Coronary artery (tissue), 2 donors: ENCODE measurements around the gene SLC5A1.
"Not testable (repeated sequence)": the region's sequence is repeated elsewhere in the genome, so short reads cannot be mapped to it uniquely, and the experiment has no call there.

Source experiments
- DNase-seq: peaks from one replicate; pipeline ENCODE4 v3.0.0-alpha.2; 2017; ENCODE audit warnings: low spot score
- H3K27ac ChIP-seq, 2 donors: fragments of 200-600 bp; sonication (generic); one replicate each; pipeline ENCODE4 v1.5.1; 2016 to 2019
- H3K4me3 ChIP-seq: fragments of 200-600 bp; sonication (generic); 2 replicates; pipeline ENCODE4 v1.5.1; 2016; ENCODE audit warnings: mild to moderate bottlenecking, moderate library complexity
- TF ChIP-seq, protein P1 (sequence below): fragments of 200-600 bp; sonication (generic); IDR thresholded peaks from one replicate; pipeline ENCODE4 v1.5.1; 2019; ENCODE audit warnings: antibody characterized with exemption

Gene SLC5A1

DNA sequence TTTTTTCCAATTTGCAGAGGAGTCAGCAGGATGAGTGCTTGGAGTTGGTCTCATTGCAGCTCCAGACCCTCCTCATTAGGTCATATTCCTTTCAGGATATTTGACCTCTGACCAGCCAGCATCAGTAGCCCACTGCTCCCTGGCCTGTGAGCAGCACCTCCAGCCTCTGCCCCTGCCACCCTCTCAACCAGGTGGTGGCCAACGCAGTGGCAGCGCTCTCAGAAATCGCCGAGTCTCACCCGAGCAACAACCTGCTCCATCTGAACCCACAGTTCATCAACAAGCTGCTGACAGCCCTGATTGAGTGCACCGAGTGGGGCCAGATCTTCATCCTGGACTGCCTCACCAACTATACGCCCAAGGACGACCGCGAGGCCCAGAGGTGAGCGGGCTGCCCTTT lies 89.1 kb downstream of the SLC5A1 start:
- no peak for DNase-seq
- Histone ChIP-seq H3K27ac (no peak overlapping the region), H3K4me3 (no peak overlapping the region)
- TF ChIP-seq, protein P1, sequence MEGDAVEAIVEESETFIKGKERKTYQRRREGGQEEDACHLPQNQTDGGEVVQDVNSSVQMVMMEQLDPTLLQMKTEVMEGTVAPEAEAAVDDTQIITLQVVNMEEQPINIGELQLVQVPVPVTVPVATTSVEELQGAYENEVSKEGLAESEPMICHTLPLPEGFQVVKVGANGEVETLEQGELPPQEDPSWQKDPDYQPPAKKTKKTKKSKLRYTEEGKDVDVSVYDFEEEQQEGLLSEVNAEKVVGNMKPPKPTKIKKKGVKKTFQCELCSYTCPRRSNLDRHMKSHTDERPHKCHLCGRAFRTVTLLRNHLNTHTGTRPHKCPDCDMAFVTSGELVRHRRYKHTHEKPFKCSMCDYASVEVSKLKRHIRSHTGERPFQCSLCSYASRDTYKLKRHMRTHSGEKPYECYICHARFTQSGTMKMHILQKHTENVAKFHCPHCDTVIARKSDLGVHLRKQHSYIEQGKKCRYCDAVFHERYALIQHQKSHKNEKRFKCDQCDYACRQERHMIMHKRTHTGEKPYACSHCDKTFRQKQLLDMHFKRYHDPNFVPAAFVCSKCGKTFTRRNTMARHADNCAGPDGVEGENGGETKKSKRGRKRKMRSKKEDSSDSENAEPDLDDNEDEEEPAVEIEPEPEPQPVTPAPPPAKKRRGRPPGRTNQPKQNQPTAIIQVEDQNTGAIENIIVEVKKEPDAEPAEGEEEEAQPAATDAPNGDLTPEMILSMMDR = no peak

GRCh38 chr22:32132783-32133182 lies 89.7 kb downstream of the SLC5A1 start:
- no peak overlapping the region for H3K27ac ChIP-seq
- DNase-seq = no peak
- H3K4me3 ChIP-seq = no peak overlapping the region
- TF ChIP-seq, protein P1 = no peak

DNA sequence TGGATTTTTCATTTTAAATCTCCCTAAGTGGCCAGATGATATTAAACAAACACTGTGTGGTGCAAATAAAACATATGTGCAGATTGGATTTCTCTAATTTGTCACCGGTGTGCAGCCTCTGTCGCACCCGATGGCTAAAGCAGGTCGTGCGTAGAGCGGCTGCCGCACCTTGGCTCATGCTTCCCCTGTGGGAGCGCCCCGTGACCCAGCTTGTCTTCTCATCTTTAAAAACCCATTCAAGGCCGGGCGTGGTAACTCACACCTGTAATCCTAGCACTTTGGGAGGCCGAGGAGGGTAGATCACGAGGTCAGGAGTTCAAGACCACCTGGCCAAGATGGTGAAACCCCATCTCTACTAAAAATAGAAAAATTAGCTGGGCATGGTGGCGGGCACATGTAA lies 91.7 kb downstream of the SLC5A1 start:
- not testable (repeated sequence) for DNase-seq, H3K4me3 ChIP-seq, H3K27ac ChIP-seq

- not testable (repeated sequence) for DNase-seq, H3K27ac ChIP-seq, H3K4me3 ChIP-seq
Measured at GRCh38 chr22:32135958-32136357, 92.9 kb downstream of the SLC5A1 start.

DNA sequence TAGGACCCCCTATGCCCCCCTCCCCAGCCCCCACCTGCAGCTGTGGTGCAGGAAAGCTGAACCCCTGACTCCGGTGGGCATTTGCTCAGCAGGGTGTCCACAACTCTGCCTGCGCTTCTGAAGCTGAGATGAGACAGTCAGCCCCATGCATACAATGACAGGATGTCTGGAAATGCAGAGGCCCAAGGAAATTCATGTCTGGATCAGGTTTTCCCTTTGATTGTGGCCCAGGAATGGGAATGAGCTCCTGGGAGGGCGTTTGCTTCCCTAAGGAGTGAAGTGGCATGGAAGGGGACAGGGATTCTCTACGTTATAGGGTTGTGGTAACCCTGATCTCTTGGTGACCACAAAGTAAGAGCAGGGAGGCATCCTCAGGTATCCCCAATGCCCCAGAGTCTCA lies 93.8 kb downstream of the SLC5A1 start:
- H3K4me3 ChIP-seq, DNase-seq, H3K27ac ChIP-seq: not testable (repeated sequence)

DNA sequence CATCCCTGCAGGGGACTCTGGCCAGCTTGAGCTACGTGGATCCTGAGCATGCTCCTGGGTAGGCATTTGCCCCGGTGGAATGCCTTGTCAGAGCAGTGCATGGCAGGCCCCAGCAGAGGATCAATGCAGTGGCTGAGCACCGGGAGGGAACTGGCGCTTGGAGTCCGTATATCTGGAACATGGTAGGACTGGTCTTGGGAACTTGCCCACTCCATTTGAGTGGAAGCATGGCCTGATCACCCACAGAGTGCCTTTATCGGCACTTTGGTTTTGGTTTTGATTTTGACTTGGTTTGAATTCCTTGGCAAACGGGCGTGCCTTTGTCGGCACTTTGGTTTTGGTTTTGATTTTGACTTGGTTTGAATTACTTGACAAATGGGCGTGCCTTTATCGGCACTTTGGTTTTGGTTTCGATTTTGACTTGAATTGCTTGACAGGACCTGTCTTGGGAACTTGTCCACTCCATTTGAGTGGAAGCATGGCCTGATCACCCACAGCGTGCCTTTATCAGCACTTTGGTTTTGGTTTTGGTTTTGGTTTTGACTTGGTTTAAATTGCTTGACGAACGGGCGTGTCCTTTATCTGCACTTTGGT lies 94.8 kb downstream of the SLC5A1 start:
- not testable (repeated sequence) for H3K27ac ChIP-seq, DNase-seq
- peak overlapping the region; percentile 38 for H3K4me3 ChIP-seq

DNA sequence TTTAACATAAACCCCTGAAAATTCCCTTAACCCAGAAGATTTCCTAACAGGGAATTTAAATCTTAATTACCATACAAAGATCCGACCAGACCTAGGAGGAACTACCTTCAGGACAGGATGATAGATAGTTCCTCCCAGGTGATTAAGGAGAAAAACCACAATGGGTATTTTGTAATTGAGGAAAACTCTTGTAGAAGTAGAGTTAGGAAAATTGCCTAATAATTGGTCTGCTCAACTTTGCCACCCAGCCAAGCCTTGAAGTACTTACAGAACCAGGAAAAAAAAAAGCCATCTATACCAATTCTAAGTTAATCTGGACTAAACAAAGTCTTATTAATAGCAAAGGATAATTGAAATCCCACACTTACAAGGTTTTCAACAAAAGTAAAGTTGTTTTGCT lies 95.5 kb downstream of the SLC5A1 start:
- H3K27ac ChIP-seq, H3K4me3 ChIP-seq, DNase-seq: not testable (repeated sequence)

- H3K4me3 ChIP-seq, DNase-seq, H3K27ac ChIP-seq: not testable (repeated sequence)
Measured at GRCh38 chr22:32140688-32141087, 97.6 kb downstream of the SLC5A1 start.

DNA sequence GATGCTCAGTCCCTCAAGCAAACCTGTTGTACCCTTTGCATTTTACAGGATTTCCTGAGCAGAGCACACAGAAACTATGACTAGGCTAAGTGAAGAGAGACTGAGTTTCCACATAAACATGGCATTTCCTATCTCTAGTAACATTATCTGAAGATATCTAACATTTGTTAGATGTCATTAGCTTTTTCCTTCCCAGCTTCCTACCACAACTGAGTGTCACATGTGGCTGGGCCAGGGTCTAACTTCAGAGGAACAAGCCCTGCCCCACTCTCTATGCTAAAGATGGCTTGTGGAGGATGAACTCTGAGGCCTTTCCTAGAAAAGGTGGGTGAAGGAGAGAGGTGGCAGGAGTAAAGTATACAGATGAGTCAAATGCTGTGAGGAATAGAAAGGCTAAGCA lies 99.5 kb downstream of the SLC5A1 start:
- no peak for DNase-seq

DNA sequence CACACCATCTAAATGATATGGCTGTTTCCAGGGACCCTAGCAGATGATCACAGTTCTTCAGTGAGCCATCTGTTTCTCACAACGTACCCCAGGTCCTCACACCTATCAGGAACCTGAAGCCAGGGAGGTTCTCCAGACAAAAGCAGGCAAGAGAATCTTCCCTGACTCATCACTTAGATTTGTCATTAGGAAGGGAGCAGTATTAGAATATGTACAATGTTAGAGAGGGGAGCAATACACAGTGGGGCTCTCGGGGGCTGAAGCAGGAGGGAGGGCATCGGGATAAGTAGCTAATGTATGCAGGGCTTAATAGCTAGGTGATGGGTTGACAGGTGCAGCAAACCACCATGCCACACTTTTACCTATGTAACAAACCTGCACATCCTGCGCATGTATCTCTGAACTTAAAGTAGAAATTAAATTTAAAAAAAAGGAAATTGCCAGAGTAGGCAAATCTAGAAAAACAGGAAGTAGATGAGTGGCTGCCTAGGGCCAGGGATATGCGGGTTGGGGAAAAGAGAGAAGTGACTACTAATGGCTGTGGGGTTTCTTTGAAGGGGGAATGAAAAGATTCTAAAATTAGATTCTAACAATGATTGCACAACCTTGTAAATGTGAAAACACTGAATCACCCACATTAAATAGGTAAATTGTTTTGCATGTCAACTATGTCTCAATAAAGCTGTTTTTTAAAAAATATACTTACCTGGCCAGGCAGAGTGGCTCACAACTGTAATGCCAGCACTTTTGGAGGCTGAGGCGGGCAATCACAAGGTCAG lies 101.6 kb downstream of the SLC5A1 start:
- no peak overlapping the region for H3K27ac ChIP-seq

More for the DNA sequence above, 99.5 kb downstream of the SLC5A1 start:
- TF ChIP-seq, protein P1 = no peak
- Histone ChIP-seq H3K4me3 (no peak overlapping the region), H3K27ac (no peak overlapping the region)

GRCh38 chr22:32147128-32147527 lies 104.1 kb downstream of the SLC5A1 start:
- H3K4me3 ChIP-seq, H3K27ac ChIP-seq, DNase-seq: not testable (repeated sequence)

More for the DNA sequence above, 101.6 kb downstream of the SLC5A1 start:
- H3K4me3 ChIP-seq = no peak overlapping the region
- peak; percentile 21 for DNase-seq
- TF ChIP-seq, protein P1 = no peak

GRCh38 chr22:32148372-32148771 lies 105.3 kb downstream of the SLC5A1 start:
- not testable (repeated sequence) for DNase-seq, H3K27ac ChIP-seq, H3K4me3 ChIP-seq

GRCh38 chr22:32150647-32151046 lies 107.6 kb downstream of the SLC5A1 start:
- DNase-seq, H3K27ac ChIP-seq, H3K4me3 ChIP-seq: not testable (repeated sequence)

DNA sequence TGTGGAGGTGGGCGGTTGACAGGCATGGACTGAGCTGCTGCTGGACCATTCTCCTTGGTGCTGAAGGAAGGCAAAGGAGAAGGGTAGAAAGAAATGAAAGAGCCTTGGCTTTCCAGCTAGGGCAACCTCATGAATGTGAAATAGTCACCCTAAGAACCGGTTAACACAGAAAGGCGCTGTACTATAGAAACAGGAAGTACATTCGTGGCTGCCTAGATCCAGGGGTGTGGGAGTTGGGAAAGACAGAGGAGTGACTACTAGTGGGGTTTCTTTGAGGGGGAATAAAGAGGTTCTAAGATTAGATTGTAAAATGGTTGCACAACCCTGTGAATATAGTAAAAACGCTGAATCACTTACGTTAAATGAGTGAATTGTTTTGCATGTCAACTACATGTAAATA lies 108.6 kb downstream of the SLC5A1 start:
- H3K4me3 ChIP-seq, H3K27ac ChIP-seq: not testable (repeated sequence)
- DNase-seq = peak; percentile 5

DNA sequence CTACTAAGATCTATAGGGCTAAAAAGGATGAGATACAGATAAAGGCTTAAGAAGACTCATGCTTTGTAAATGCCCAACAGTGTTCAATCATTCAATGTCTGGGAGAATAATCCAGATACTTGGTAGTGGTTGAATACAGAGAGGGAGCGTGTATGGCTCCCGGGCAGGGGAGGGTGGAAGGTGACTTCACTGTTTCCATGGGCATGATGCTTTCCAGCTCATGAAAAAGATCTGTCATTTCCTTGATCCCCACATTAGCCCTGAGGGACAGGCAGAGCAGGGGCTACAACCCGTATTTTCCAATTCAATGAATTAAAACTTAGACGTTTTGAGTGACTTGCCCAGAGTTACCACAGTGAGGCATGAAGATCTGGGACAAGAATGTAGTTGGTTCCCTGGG lies 111.7 kb downstream of the SLC5A1 start:
- not testable (repeated sequence) for H3K27ac ChIP-seq
- DNase-seq = peak; percentile 8

More for the DNA sequence above, 111.7 kb downstream of the SLC5A1 start:
- H3K4me3 ChIP-seq = not testable (repeated sequence)
